ENCODE results near the gene FLNC.

- peak; percentile 87 to 92 for TF ChIP-seq CTCF (IDR thresholded peaks at IDR 0.05)
- no peak for TF ChIP-seq EP300 (IDR thresholded peaks at IDR 0.05)
Measured at GRCh38 chr7:128883622-128884448, 53.6 kb downstream of the FLNC start.

Data from suprapubic skin (tissue), 3 donors.